PC-3 (cell line): ENCODE results near the gene HYAL4. TPM values are rescaled to one million over a fixed set of nuclear protein-coding genes. Genes with fewer than 3 reads are reported as not detected.

ENCODE experiments used
- ATAC-seq: fragments of 200-7000 bp; cut with Tn5 transposase; 2 replicates; pipeline ENCODE4 v1.9.1; 2020; ENCODE audit warnings: mild to moderate bottlenecking, moderate library complexity
- BruUV-seq: library from RNA; stranded (reverse); fragments of 400-500 nt; replicated peaks from 2 replicates; lab custom pipeline; 2021; lab: Mats Ljungman, UMichigan
- CTCF ChIA-PET: fragments of 300-600 bp; sonication (Branson Sonifier 250); formaldehyde crosslinking; loops from one replicate; lab custom pipeline; 2022; ENCODE audit warnings: antibody characterized with exemption; lab: Charles Lee
- POLR2A ChIA-PET: fragments of 300-600 bp; sonication (Branson Sonifier 250); formaldehyde crosslinking; loops from one replicate; lab custom pipeline; 2022; ENCODE audit warnings: antibody characterized with exemption; ENCODE audit not compliant: unreplicated experiment; lab: Charles Lee
- DNase-seq: peaks from one replicate; pipeline ENCODE4 v3.0.0-alpha.2; 2015
- H2AFZ ChIP-seq: fragments of 300-600 bp; sonication (generic); 2 replicates; pipeline ENCODE4 v1.6.0; 2016; ENCODE audit warnings: antibody characterized with exemption, low read length
- H3F3A ChIP-seq: fragments of 300-600 bp; sonication (generic); one replicate; pipeline ENCODE4 v1.6.0; 2017; ENCODE audit warnings: antibody characterized with exemption, low read length, control low read depth, mild to moderate bottlenecking; ENCODE audit not compliant: unreplicated experiment
- H3K27ac ChIP-seq: fragments of 300-600 bp; sonication (generic); 2 replicates; pipeline ENCODE4 v1.5.1; 2016; ENCODE audit warnings: mild to moderate bottlenecking, low read length
- H3K27me3 ChIP-seq: fragments of 300-600 bp; sonication (generic); 2 replicates; pipeline ENCODE4 v1.6.1; 2016; ENCODE audit warnings: low read length, mixed read lengths
- H3K36me3 ChIP-seq: fragments of 300-600 bp; sonication (generic); 2 replicates; pipeline ENCODE4 v1.6.1; 2016; ENCODE audit warnings: low read depth, mixed run types, low read length, mixed read lengths
- H3K4me1 ChIP-seq: fragments of 300-600 bp; sonication (generic); 2 replicates; pipeline ENCODE4 v1.5.1; 2016; ENCODE audit warnings: low read length; ENCODE audit not compliant: insufficient read depth
- H3K4me2 ChIP-seq: fragments of 300-600 bp; sonication (generic); 2 replicates; pipeline ENCODE4 v1.6.0; 2016; ENCODE audit warnings: low read length
- H3K4me3 ChIP-seq: fragments of 300-600 bp; sonication (generic); 2 replicates; pipeline ENCODE4 v1.5.1; 2016; ENCODE audit warnings: mild to moderate bottlenecking, low read length, mixed read lengths
- H3K79me2 ChIP-seq: fragments of 300-600 bp; sonication (generic); 2 replicates; pipeline ENCODE4 v1.6.1; 2017; ENCODE audit warnings: low read length, mixed read lengths
- H3K9ac ChIP-seq: fragments of 300-600 bp; sonication (generic); 2 replicates; pipeline ENCODE4 v1.6.0; 2016; ENCODE audit warnings: mild to moderate bottlenecking, low read length
- H3K9me2 ChIP-seq: fragments of 300-600 bp; sonication (generic); replicated peaks from 2 replicates; pipeline ENCODE4 v1.6.1; 2016; ENCODE audit warnings: mixed run types, low read length, mixed read lengths
- H3K9me3 ChIP-seq: fragments of 300-600 bp; sonication (generic); 2 replicates; pipeline ENCODE4 v1.6.1; 2016; ENCODE audit warnings: low read length, mixed read lengths
- H4K20me1 ChIP-seq: fragments of 300-600 bp; sonication (generic); 2 replicates; pipeline ENCODE4 v1.6.1; 2016; ENCODE audit warnings: low read length, mixed read lengths
- CTCF ChIP-seq: fragments of 300-600 bp; sonication (generic); conservative IDR thresholded peaks from 2 replicates; pipeline ENCODE4 v1.5.1; 2017; ENCODE audit warnings: antibody characterized with exemption, low read depth, mild to moderate bottlenecking, low read length
- EZH2 ChIP-seq: fragments of 300-600 bp; sonication (generic); IDR thresholded peaks from one replicate; pipeline ENCODE4 v1.6.1; 2017; ENCODE audit warnings: antibody characterized with exemption, mild to moderate bottlenecking, low read length; ENCODE audit not compliant: unreplicated experiment
- EZH2phosphoT487 ChIP-seq: fragments of 300-600 bp; sonication (generic); IDR thresholded peaks from 2 replicates; pipeline ENCODE4 v1.6.1; 2018; ENCODE audit warnings: mild to moderate bottlenecking, antibody characterized with exemption, low read length, borderline replicate concordance
- intact Hi-C: fragments of 100-400 bp; cut with micrococcal nuclease; formaldehyde crosslinking; loops from 2 replicates; pipeline ENCODE4 v1.9.0; 2023
- total RNA-seq: library from RNA; depleted of rRNA; stranded (reverse); fragments of >200 nt; gene quantifications from 2 replicates; pipeline ENCODE4 v1.2.3, GENCODE V29; 2014

The HYAL4 gene
- total RNA-seq, 1 experiment from 2014 or later, result 0.26 TPM

GRCh38 chr7:123871998-123872867 is 27.3 kb downstream of the HYAL4 start:
- no peaks in the 10 kb centered on the region for H3K79me2 ChIP-seq
- no TSS peak for BruUV-seq
- peaks cover 12% of the 10 kb centered on the region; the same call in 1 of the 2 replicates for H3K4me1 ChIP-seq
- ChIA-PET POLR2A (no interaction called here), CTCF (interaction anchor here (0.6 to 1.9 kb wide), 9 partner anchors 74 to 378 kb away, joined by 3 to 7 read pairs (median 4); no protein-coding TSS in a partner anchor)
- no peak overlapping the region for H3K9ac ChIP-seq
- peak; percentile 98 for ATAC-seq
- no peak overlapping the region for H2AFZ ChIP-seq
- H3K27ac ChIP-seq, result no peak overlapping the region
- no peaks in the 10 kb centered on the region for H3K9me2 ChIP-seq
- no peak overlapping the region for H3K4me3 ChIP-seq
- no peaks in the 10 kb centered on the region for H3K27me3 ChIP-seq
- no peaks in the 10 kb centered on the region for H3K36me3 ChIP-seq
- H3K4me2 ChIP-seq, result peak overlapping the region; percentile 32
- TF ChIP-seq CTCF (peak; percentile 86), EZH2phosphoT487 (no peak)
- H4K20me1 ChIP-seq, result no peaks in the 10 kb centered on the region
- H3F3A ChIP-seq, result no peaks in the 10 kb centered on the region
- no peaks in the 10 kb centered on the region for H3K9me3 ChIP-seq
- DNase-seq, result peak; percentile 76
- intact Hi-C loops, result loop anchor here (1.0 to 5.0 kb wide), 5 partner anchors 45 to 377 kb away; no protein-coding TSS in a partner anchor

- Histone ChIP-seq H3K27me3 (no peaks in the 10 kb centered on the region), H3K4me2 (no peak overlapping the region), H3K4me3 (no peak overlapping the region), H3F3A (no peaks in the 10 kb centered on the region), H3K36me3 (no peaks in the 10 kb centered on the region), H3K9me3 (no peaks in the 10 kb centered on the region), H3K27ac (no peak overlapping the region), H3K4me1 (peaks cover 12% of the 10 kb centered on the region; the same call in 1 of the 2 replicates), H3K79me2 (no peaks in the 10 kb centered on the region), H2AFZ (no peak overlapping the region), H4K20me1 (no peaks in the 10 kb centered on the region), H3K9ac (no peak overlapping the region), H3K9me2 (no peaks in the 10 kb centered on the region)
- intact Hi-C loops, result loop anchor here (1.0 to 5.0 kb wide), 5 partner anchors 44 to 378 kb away; no protein-coding TSS in a partner anchor
- no TSS peak for BruUV-seq
- no peak for TF ChIP-seq CTCF
- TF ChIP-seq EZH2phosphoT487, result no peak
- TF ChIP-seq EZH2, result no peak
- ATAC-seq (no peak), DNase-seq (no peak)
- ChIA-PET POLR2A (no interaction called here), CTCF (interaction anchor here (1.0 to 1.9 kb wide), 2 partner anchors 74 to 236 kb away, joined by 4 to 7 read pairs; no protein-coding TSS in a partner anchor)
Measured at GRCh38 chr7:123872908-123873307, 27.9 kb downstream of the HYAL4 start.
